Endodermal cell (in vitro differentiated cells): ENCODE measurements around the gene CAPZB. TPM values are rescaled to one million over a fixed set of nuclear protein-coding genes. Genes with fewer than 3 reads are reported as not detected.

Source experiments
- DNase-seq: peaks from one replicate; pipeline ENCODE4 v3.0.0-alpha.2; 2017
- H3K27ac ChIP-seq: 2 replicates; pipeline ENCODE4 v1.5.1; 2013; ENCODE audit warnings: mild to moderate bottlenecking, low read depth, low read length, moderate library complexity
- H3K27me3 ChIP-seq: 2 replicates; pipeline ENCODE4 v1.6.1; 2013; ENCODE audit warnings: mild to moderate bottlenecking, low read length, moderate library complexity; ENCODE audit not compliant: insufficient read depth, control insufficient read depth, poor library complexity, severe bottlenecking
- H3K36me3 ChIP-seq: 2 replicates; pipeline ENCODE4 v1.7.0; 2013; ENCODE audit warnings: mild to moderate bottlenecking, low read length, moderate library complexity; ENCODE audit not compliant: control insufficient read depth, insufficient read depth
- H3K4me1 ChIP-seq: one replicate; pipeline ENCODE4 v1.7.0; 2013; ENCODE audit warnings: low read length; ENCODE audit not compliant: control insufficient read depth, insufficient read depth
- H3K4me3 ChIP-seq: 2 replicates; pipeline ENCODE4 v1.5.1; 2013; ENCODE audit warnings: mild to moderate bottlenecking, low read length, moderate library complexity
- H3K9ac ChIP-seq: 2 replicates; pipeline ENCODE4 v1.6.1; 2013; ENCODE audit warnings: mild to moderate bottlenecking, low read length, moderate library complexity; ENCODE audit not compliant: poor library complexity, severe bottlenecking; ENCODE audit errors: extremely low read depth
- H3K9me3 ChIP-seq: 2 replicates; pipeline ENCODE4 v1.6.1; 2013; ENCODE audit warnings: mild to moderate bottlenecking, low read length, moderate library complexity; ENCODE audit not compliant: control insufficient read depth
- H3K27ac Mint-ChIP-seq: 2 replicates; pipeline ENCODE4 v1.8.0; 2020; ENCODE audit warnings: mixed read lengths
- H3K27me3 Mint-ChIP-seq: 2 replicates; pipeline ENCODE4 v1.8.0; 2021; ENCODE audit warnings: mild to moderate bottlenecking, mixed read lengths; ENCODE audit not compliant: insufficient read depth
- H3K36me3 Mint-ChIP-seq: 2 replicates; pipeline ENCODE4 v1.8.0; 2020; ENCODE audit warnings: low read depth, mixed read lengths
- H3K4me1 Mint-ChIP-seq: 2 replicates; pipeline ENCODE4 v1.8.0; 2020; ENCODE audit warnings: mixed read lengths
- H3K4me3 Mint-ChIP-seq: 2 replicates; pipeline ENCODE4 v1.8.0; 2020; ENCODE audit warnings: mild to moderate bottlenecking, moderate library complexity, mixed read lengths
- H3K9me3 Mint-ChIP-seq: 2 replicates; pipeline ENCODE4 v1.8.0; 2020; ENCODE audit warnings: mild to moderate bottlenecking, mixed read lengths
- WGBS, 2 experiments: methylation state at CpG; one replicate each; pipeline versions ENCODE4 v1.1.5 to v1.1.7; 2013; ENCODE audit warnings: missing lambda C conversion rate in 2 of 2, mixed read lengths in 1 of 2; ENCODE audit not compliant: insufficient coverage in 1 of 2, insufficient read length in 1 of 2; 5-methylcytosine and 5-hydroxymethylcytosine counted together
- total RNA-seq, 2 donors: library from RNA; stranded (reverse); fragmentation: NEBNext Ultra II Directional in 1 of 2; extraction: Animal tissue kit (Norgen Biotek cat#: 25700) in 1 of 2; gene quantifications; 2 replicates in 1 of 2; 3 replicates in 1 of 2; pipeline ENCODE4 v1.2.1, GENCODE V29; 2021
- TF ChIP-seq, protein P1 (sequence below): fragments of 200-600 bp; sonication (generic); conservative IDR thresholded peaks from 2 replicates; pipeline ENCODE4 v1.5.0; 2021; ENCODE audit warnings: antibody characterized with exemption, mild to moderate bottlenecking

CAPZB gene
- total RNA-seq, 2 donors from 2014 or later: 334 to 362 TPM

DNA sequence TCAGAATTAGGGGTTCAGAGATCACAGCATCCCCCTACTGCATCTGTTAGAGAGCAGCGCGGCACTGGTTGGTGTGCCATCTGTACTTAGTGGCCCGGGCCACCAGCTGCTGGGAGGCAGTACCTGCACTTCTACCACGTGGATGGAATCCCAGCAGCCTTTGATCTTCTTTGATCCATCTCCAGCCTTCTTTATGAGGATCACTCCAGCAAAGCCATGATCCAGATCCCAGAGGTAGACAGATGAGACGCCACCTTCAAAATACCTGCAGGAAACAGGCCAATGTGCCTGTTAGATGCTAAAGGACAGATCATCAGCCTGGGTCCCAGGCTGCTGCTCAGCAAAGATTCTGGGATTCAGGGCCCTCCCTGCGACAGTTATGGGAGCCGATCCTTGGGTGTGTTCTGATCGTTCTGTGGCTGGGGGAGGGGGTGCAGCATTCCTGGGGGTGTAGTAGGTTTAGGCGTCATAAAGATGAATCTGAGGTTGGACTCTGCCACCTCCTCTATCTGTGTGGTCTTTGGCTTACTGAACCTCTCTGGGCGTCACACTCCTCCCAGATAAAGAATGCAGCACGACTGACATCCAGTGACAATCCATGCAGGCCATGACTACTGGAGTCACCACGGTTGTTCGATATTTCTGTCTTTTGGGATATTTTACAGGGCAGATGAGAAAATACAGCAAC is 127.9 kb downstream of the CAPZB start:
- H3K4me3 Mint-ChIP-seq: no peak overlapping the region
- Histone ChIP-seq H3K4me1 (peaks cover 5% of the 10 kb centered on the region), H3K36me3 (peaks cover 58% of the 10 kb centered on the region), H3K9ac (no peak overlapping the region), H3K9me3 (no peaks in the 10 kb centered on the region), H3K27ac (no peak overlapping the region), H3K4me3 (no peak overlapping the region), H3K27me3 (no peaks in the 10 kb centered on the region)
- peaks cover 26% of the 10 kb centered on the region for H3K4me1 Mint-ChIP-seq
- H3K36me3 Mint-ChIP-seq: peaks cover 39% of the 10 kb centered on the region
- no peaks in the 10 kb centered on the region for H3K27me3 Mint-ChIP-seq
- H3K9me3 Mint-ChIP-seq: no peaks in the 10 kb centered on the region
- WGBS, 2 experiments: 94 to 96% methylated on average over 13 of the region's 13 CpGs
- no peak for DNase-seq
- no peak overlapping the region for H3K27ac Mint-ChIP-seq
- TF ChIP-seq, protein P1, sequence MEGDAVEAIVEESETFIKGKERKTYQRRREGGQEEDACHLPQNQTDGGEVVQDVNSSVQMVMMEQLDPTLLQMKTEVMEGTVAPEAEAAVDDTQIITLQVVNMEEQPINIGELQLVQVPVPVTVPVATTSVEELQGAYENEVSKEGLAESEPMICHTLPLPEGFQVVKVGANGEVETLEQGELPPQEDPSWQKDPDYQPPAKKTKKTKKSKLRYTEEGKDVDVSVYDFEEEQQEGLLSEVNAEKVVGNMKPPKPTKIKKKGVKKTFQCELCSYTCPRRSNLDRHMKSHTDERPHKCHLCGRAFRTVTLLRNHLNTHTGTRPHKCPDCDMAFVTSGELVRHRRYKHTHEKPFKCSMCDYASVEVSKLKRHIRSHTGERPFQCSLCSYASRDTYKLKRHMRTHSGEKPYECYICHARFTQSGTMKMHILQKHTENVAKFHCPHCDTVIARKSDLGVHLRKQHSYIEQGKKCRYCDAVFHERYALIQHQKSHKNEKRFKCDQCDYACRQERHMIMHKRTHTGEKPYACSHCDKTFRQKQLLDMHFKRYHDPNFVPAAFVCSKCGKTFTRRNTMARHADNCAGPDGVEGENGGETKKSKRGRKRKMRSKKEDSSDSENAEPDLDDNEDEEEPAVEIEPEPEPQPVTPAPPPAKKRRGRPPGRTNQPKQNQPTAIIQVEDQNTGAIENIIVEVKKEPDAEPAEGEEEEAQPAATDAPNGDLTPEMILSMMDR: no peak

DNA sequence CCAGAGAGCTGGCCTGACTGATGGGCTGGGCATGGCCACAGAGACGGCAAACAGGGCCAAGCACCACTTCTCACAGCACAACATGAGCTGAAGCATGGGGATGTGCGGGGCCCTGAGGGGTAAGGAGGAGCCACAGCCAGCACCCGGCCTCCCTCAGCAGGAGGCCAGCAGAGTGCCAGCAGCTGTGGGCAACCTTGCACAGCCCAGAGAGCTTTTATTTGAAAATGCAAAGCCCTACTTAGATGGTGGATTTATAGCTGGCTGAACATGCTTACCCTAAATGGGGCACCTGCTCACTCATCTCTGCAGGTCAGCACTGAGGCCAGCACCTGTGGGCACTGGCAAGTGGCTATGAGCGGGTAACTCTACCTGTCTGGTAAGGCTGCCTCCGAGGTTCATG is 129.1 kb downstream of the CAPZB start:
- H3K4me1 Mint-ChIP-seq: peaks cover 21% of the 10 kb centered on the region
- no peaks in the 10 kb centered on the region for H3K9me3 Mint-ChIP-seq
- 90 to 94% methylated on average over 4 to 5 of the region's 5 CpGs for WGBS, 2 experiments
- H3K27ac Mint-ChIP-seq: no peak overlapping the region
- peaks cover 69% of the 10 kb centered on the region for H3K36me3 ChIP-seq
- H3K4me3 Mint-ChIP-seq: no peak overlapping the region
- TF ChIP-seq, protein P1: no peak
- no peaks in the 10 kb centered on the region for H3K27me3 ChIP-seq
- H3K4me3 ChIP-seq: no peak overlapping the region
- no peak for DNase-seq
- no peaks in the 10 kb centered on the region for H3K27me3 Mint-ChIP-seq
- H3K36me3 Mint-ChIP-seq: peaks cover 51% of the 10 kb centered on the region
- H3K9ac ChIP-seq: no peak overlapping the region
- H3K27ac ChIP-seq: no peak overlapping the region
- H3K4me1 ChIP-seq: peaks cover 5% of the 10 kb centered on the region
- no peaks in the 10 kb centered on the region for H3K9me3 ChIP-seq

DNA sequence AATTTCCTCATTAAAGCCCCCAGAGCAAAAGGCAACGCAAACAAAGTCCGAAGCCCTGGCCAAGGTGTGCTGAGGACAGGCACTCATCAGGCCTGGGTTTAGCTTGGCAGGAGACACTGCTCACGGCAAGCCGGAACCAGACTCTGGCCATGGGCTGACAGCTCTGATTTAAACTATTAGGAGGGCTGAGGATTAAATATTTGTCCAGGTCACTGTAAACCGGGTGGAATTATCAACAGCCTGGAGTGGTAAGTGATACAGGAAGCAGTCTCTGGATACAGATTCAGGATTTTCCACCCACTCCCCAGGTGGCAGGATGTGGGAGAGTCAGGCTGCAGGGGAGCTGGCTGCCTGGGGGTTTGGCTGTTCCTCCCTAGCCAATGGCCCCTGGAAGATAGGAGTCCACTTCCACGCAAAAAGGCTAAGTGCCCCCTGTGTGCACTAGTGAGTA is 130.8 kb downstream of the CAPZB start:
- Mint-ChIP-seq H3K27me3 (no peaks in the 10 kb centered on the region), H3K9me3 (no peaks in the 10 kb centered on the region), H3K4me3 (no peak overlapping the region), H3K4me1 (peaks cover 18% of the 10 kb centered on the region), H3K36me3 (peaks cover 63% of the 10 kb centered on the region), H3K27ac (peak overlapping the region; percentile 91)
- peaks cover 5% of the 10 kb centered on the region for H3K4me1 ChIP-seq
- no peaks in the 10 kb centered on the region for H3K9me3 ChIP-seq
- WGBS, 2 experiments: 93 to 98% methylated on average over 5 to 6 of the region's 6 CpGs
- DNase-seq: no peak
- no peak overlapping the region for H3K9ac ChIP-seq
- TF ChIP-seq, protein P1: no peak
- no peak overlapping the region for H3K27ac ChIP-seq
- H3K36me3 ChIP-seq: peaks cover 60% of the 10 kb centered on the region
- no peak overlapping the region for H3K4me3 ChIP-seq
- no peaks in the 10 kb centered on the region for H3K27me3 ChIP-seq
